SK-N-MC (cell line): Measurements from ENCODE around the gene SMARCC1.

Experiments
- EZH2 ChIP-seq: fragments of 200-600 bp; sonication (generic); IDR thresholded peaks from one replicate; pipeline ENCODE4 v1.6.1; 2017; ENCODE audit warnings: antibody characterized with exemption
- POLR2AphosphoS5 ChIP-seq: IDR thresholded peaks from 2 replicates; pipeline ENCODE4 v1.6.1; 2012; ENCODE audit warnings: mild to moderate bottlenecking, low read depth, low read length, borderline replicate concordance

DNA sequence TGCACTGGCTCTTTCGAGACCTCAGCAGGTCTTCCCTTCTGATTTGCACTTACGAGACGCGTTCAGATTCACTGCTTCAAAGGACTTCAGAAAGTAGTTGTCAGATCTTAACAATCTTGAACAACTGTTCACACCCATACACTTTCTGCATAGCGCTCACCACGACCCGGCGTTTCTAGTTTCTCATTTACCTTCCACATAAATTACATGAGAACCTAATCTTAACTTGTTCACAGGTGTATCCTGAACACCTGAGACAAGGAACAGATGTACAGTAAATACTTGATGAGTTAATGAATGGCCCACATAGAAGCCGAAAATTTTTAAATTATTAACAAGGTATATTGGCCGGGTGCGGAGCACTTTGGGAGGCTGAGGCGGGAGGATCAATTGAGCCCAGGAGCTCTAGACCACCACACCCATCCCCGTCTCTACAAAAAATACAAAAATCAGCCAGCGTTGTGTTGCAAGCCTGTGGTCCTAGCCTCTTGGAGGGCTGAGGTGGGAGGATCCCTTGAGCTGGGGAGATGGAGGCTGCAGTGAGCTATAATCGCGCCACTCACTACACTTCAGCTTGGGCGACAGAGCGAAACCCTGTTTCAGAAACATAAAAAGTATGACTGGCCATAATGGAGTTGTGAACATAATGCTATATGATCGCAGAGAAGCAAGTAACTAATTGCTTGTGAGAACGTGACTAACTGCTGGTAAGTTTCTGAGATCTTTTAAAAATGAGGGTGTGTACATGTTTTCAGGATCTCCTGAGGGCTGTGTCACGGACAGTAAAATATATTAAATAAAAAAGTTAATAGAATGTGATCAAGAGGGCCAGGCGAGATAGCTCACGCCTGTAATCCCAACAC lies 984 bp upstream of the SMARCC1 start:
- TF ChIP-seq POLR2AphosphoS5 (no peak), EZH2 (no peak)
